Measurements from ENCODE around the gene TRMU. TPM values are rescaled to one million over a fixed set of nuclear protein-coding genes. Genes with fewer than 3 reads are reported as not detected.

TRMU gene
- total RNA-seq, 1 donor from 2014 or later = 61.4 TPM

DNA sequence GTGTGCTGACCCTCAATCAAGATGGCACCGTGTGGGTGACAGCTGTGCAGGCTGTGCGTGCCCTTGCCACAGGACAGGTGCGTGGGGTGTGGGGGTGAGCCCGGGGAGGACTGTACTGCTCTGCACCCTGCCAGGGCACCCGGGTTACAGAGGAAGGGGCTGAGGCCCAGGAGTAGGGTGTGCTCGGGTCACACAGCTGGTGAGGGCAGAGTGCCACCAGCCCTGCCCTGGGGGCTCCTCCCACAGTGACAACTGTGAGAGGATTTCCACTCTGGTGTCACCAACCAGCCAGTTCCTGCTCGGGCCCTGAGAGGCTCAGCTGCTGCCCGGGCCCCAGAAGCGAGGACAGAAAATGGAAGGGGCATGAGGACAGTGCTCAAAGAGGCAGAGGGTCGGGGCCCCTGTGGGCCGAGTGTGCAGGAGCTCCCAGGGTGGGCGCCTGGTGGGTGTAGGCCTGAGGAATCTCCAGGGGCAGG is 20.5 kb downstream of the TRMU start:
- DNase-seq (ENCODE audit: low spot score) = no peak

DNA sequence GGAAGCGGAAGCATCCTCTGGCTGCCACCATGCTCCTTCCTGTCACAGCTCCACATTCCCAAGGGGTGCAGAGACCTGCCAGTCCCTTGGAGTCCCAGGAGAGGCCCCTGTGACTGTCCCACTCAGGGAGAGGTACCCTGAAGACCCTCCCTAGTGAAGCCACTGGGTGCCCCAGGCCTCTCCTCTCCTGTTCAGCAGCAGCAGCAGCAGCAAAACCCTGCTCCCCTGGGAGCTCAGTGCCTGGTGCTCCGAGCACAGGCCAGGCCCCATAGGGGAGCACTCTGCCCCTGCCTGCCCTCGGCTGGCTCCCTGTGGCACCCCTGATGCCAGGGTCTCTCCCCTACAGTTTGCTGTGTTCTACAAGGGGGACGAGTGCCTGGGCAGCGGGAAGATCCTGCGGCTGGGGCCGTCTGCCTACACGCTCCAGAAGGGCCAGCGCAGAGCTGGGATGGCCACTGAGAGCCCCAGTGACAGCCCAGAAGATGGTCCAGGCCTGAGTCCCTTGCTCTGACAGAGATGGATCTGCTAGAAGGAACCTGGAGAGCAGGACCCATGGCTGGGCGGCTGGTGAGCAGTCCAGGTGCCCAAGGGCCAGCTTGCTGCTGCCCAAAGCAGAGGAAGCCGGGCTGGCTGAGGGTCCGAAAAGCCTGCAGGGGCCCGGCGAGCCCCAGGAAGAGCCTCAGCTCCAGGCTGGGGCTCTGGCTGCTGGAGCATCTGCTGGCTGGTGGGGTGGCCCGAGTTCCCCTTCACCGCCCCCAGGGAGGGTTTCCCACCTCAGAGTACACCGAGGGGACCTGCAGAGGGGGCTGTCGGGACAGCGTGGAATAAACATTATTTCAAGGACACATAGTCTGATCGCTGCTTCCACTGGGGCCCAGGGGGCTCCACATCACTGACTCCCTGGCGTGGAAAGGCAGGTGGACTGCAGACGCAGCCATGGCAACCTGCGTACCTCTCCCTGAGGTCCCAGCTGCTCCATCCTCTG is 21.3 kb downstream of the TRMU start:
- no peak for DNase-seq (ENCODE audit: low spot score)

DNA sequence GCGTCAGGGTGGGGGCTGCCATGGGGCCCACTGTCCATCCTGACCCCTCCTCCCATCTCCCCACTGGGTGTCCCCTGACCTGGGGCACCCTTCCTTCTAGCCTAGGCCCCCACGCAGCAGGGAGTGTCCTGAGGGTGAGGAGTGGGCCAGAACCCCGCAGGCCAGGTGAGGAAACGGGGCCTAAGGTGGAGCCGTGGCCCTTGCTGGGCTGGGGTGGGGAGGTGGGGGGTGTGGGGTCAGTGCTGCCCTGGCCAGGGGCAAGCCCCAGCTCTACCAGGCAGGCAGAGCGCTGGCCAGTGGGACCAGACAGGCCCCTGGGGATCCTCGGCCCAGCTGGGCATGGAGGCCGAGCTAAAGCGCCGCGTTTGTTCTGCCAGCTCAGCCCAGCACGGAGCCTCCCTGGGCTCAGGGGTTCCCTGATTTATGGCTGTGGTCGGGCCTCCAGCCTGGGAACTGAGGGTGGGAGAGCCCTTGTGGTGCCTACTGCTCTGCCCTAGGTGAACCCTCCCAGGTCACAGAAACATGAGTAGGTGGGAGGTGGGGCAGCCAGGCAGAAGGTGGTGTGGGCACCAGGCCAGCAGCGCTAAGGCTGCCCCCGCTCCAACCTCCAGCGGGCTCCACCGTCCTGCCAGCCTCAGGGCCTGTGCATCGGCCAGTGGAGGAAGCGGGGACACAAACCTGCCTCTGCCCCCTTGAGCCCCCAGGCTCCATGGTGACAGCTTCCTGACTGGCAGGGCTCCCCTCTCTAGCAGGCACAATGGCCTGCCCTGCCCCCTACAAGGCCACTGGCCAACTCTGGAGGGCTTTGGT is 22.4 kb downstream of the TRMU start:
- no peak for DNase-seq (ENCODE audit: low spot score)

DNA sequence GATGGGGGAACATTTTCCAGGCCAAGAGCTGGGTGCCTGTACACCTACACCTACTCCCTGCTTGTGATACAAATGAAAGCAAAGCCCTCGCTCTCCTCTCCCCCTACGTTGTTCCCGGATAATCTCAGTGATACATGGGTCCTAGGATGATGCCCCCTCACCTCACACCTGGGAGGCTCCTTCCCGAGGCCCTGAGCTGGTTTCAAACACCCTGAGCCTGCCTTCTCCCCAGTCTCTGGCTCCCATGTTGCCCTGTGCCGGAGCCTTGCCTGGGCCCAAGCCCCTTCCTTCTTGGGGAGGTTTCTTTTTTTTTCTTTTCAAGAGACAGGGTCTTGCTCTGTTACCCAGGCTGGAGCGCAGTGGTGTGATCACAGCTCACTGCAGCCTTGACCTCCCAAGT is 23.3 kb downstream of the TRMU start:
- no peak for DNase-seq (ENCODE audit: low spot score)

- DNase-seq (ENCODE audit: low spot score) = no peak
Observed at GRCh38 chr22:46359362-46359761, 23.8 kb downstream of the TRMU start.

DNA sequence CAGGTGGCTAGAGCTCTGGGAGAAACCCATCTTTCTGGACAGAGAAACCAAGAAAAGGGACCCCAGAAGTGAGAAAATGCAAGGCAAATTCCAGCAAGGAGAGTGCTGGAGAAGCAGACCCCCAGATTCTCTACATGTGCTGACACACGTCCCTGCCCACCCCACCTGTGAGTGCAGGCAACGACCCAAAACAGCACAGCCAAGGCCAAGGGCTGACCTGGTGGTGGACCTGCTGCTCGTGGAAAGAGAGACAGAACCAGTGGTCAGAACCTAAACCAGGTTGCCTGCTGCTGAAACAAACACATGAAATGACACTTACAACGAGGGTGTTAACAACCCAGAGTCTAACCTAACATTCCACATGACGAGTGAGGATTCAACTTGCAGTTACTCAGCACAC is 24.6 kb downstream of the TRMU start:
- DNase-seq (ENCODE audit: low spot score) = no peak

GRCh38 chr22:46360891-46361290 is 25.4 kb downstream of the TRMU start:
- DNase-seq (ENCODE audit: low spot score) = no peak

- DNase-seq (ENCODE audit: low spot score) = no peak
Observed at GRCh38 chr22:46361826-46362202, 26.3 kb downstream of the TRMU start.

DNA sequence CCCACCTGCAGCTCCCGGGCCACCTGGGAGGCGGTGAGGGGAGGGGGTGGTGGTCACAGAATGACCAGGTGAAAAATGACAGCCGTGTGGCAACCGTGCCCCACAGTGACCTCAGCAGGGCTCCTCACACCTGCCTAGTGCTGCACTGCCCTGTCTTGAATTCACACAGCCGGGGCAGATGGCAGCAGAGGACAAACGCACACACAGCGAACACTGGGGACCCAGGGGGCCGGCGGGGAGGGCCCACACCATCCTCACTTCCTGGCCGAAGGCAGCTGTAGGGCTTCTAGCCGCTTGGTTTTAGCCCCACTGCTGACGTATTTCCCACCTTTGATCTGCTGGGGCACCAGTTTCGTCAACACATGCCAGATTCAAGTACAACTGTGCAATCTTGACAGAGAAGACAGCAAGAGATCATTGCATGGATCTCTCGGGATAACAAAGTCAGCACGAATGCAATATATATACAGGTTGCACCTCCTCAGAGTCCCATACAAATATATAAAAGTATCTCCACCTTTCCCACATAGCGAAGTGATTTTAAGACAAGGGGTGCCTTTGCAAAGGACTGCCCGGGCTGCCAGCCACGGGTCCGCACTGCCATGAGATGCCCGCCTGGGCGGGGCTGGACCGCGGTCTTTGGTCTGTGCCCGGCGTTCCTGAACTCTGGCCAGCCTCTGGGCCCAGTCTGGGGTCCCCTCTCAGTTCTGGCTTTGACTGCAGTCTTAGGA is 26.9 kb downstream of the TRMU start:
- no peak for DNase-seq (ENCODE audit: low spot score)

DNA sequence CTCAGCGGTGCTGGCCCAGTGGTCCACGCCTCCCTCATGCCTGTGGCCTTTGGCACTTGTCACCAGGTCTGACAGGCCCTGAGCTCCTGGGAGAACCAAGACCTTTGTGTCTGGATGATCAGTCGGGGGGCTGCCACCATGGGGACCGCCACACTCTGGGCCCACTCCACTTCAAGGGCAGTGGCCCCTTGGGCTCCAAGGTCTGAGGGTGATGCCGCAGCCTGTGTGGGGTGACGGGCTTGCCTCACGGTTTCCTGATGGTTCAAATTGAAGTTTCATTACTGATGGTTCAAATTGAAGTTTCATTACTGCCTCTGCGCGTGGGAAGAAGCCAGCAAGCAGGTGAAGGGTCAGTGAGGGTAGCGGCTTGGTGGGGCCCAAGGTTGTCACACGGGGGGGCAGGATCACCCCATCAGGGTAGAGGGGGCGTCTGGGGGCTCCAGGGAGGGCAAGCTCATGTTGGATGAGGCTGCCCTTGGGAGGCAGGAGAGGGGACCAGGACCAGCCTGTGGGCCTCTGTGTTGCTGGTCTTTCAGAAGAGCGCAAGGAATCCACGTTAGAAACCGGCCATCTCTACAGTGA is 27.5 kb downstream of the TRMU start:
- DNase-seq (ENCODE audit: low spot score) = no peak

GRCh38 chr22:46363611-46364321 is 28.3 kb downstream of the TRMU start:
- DNase-seq (ENCODE audit: low spot score) = no peak

DNA sequence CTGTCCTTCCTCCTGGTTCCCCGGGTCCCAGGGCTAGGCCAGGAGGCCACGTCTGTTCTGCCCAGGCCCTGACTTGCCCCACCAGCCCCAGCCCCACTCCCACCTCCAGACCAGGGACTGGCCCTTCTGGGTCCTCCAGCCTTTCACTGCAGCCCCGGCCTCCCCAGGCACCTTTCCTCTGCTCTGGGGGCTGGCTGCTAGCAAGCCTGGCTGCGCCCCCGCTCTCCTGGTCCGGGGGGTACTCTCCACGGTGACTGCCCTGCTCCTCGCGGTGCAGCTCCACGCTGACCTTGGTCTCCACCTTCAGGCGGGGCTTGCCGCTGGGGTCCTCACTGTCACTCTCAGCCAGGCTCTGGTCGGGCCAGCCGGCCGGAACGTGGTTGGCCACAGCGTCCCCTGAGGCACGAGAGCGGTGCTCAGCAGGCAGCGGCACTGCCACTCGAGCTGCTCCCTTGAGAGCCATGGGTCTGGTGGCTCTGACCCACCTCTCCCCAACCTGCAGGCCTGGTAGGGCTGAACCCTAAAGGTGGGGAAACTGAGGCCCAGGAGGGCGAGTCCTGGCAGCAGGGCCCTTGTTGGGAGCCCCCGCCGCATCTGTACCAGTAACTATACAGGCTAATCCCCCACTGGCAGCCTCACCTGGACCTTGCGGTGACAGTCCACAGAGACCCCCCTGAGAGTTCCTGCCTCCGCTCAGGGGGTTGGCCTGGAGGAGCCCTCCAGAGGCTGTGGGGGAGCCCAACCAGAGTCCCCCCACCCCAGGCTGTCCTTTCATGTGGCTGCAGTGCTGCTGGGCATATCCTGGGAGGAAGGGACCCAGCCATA is 29.0 kb downstream of the TRMU start:
- no peak for DNase-seq (ENCODE audit: low spot score)

DNA sequence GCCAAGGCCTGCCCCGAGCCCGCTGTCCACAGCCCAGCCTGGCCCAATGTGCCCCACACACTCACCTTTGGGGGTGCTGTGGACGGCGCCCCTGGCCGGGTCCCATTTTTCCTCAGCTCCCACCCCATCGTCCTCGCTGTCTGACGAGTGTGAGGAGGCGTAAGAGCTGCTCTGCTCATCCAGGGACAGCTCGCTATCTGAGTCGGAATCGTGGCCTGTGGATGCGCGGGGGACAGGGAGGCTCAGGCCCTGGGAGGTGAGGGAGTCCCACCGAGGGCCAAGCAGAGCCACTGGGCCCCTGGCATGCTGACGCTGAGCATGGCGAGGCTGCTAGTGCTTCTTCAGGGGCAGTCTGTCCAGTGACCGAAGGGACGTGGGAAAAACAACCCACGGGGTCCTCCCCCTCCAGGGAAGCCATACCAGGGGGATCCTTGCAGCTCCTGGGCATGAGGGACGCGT is 29.7 kb downstream of the TRMU start:
- no peak for DNase-seq (ENCODE audit: low spot score)

GRCh38 chr22:46366327-46366731 is 30.8 kb downstream of the TRMU start:
- DNase-seq (ENCODE audit: low spot score) = no peak

GRCh38 chr22:46366801-46367706 is 31.5 kb downstream of the TRMU start:
- no peak for DNase-seq (ENCODE audit: low spot score)

DNA sequence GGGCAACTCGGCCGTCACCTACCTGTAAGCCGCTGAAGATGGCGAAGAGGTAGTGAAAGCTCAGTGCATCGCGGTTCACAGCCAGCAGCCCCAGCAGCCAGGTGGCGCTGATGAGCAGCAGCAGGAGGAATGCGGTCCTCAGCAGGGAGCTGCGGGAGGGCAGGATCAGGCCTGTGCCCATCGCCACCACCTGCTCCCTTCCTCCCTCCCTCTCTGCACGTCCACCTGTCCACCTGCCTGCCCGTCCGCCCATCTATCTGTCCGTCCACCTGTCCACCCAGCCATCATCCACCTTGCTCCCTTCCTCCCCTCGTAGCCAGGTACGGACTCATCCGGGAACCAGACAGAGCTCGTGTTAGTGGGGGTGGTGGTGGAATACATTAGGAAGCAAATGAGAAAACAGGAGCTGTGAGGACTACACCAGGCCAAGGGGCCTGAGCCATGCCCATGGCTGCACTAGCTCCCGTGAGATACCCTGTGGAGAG is 32.2 kb downstream of the TRMU start:
- DNase-seq (ENCODE audit: low spot score) = peak; percentile 68

DNA sequence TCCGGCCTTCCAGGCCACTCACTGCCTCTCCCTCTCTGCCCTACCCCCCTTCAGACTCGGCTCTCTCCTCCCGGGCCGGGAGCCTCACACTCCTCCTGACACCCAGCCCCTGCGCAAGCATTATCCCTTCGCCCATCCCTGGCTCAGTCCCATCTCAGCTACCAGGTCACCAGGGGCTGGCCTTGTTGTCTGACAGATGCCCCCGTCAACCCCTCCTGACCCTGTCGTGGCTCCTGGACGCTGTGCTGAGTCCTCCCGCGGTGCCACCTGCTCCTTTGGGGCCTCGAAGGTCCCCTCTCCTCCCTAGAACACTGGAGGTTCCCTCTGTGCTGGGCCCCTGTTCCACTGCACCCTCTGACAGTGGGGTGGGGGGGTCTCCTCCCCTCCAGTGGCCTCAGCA is 32.9 kb downstream of the TRMU start:
- DNase-seq (ENCODE audit: low spot score) = no peak

DNA sequence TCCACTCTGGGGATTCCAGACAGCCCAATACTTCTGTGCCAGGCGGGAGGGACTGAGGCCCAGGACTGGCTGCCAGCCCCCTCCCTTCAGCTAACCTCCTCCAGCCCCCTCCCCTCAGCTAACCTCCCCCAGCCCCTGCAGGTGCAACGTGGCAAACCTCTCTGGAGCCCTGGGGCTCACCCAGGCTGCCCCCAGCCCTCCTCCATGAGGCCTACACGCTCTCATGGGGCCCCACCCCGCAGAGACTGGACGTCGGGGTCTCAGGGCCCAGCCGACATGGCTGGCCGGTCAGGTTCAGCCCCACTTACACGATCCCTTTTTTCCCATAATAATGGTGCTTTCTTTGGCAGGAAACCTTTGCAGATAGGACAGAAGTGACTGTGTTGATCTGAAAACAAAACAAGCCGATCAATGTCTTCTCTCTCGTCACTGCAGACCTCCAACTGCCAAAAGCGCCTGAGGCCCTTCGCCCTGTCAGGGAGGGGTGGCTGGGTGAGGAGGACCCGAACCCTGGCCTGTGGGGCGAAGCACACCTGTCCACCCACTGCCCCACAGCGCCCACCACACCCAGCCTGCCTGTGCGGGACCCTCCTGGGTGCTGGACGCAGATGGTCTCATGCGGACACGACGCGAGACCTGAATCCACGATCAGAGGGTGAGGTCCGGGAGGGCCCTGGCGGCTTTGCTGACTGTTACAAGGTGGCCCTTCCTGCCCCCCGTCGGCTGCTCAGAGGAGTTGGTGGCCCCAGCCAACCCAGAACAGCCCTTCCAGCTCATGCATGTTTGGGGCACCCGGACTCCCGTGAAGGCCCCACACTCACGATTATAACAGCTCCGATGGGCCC is 33.6 kb downstream of the TRMU start:
- DNase-seq (ENCODE audit: low spot score) = no peak
